ENCODE results near the gene SNX21.

SNX21 gene

DNA sequence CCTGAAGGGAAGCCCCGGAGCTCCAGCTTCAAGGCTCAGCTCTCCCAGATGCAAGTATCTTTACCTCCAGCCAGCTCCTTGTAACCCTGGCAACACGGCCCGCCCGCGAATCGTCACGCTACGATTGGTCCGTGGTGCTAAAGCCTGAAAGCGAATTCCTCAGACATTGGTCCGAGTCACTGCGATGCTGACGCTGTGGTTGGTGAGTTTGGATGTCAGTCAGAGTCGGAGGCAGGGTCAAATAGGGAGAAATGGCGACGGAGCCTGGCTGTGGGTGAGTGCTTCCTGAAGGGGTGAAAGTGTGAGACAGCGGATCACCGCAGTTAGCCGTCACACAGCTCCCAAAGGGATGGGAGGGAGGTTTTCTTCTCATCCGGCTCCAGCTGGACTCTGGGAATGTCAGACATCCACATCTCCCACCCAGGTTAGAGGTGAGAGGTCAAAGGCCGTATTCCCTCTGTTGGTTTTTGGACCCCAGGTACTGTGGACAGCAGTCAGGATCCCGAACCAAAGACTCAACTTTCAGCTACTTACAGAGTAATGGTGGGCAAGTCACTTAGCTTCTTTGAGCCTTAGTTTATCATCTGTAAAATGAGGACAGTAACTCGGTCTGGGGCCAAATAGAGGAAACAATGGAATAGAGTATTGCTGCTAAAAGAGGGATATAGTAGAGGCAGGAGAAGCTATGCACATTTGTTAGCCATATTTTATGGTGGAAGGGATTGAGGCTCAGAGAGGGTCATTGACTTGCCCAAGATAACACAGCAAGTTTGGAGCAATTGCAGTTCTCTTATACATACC lies 47.6 kb downstream of the SNX21 start, which contains the start of gene ZSWIM1:
TSS of gene ZSWIM1 (plus strand) at position 240 of the 801 bp plus-strand sequence. CDS start 1,366 bp downstream, outside the sequence.
- peak; percentile 98 for DNase-seq (ENCODE audit: low read depth in 2 of 2)

DNA sequence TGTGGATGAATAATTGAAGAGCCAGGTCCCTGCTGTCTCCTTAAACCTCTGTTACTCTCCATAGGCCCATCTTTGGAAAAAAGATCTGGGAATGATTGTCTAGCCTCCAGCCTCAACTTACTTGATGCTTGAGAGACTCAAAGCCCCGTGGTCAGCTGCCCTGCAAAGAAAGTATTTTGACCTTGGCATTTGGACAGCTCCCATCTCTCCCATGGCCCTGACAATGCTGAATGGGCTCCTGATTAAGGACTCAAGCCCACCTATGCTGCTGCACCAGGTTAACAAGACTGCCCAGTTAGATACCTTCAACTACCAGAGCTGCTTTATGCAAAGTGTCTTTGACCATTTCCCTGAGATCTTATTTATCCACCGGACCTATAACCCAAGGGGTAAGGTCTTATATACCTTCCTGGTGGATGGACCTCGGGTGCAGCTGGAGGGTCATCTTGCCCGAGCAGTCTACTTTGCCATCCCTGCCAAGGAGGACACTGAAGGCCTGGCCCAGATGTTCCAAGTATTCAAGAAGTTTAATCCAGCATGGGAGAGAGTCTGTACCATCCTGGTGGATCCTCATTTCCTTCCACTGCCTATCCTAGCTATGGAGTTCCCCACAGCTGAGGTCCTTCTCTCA lies 49.0 kb downstream of the SNX21 start:
- no peak for DNase-seq (ENCODE audit: low read depth in 2 of 2)

GRCh38 chr20:45883100-45883469 lies 49.5 kb downstream of the SNX21 start:
- DNase-seq (ENCODE audit: low read depth in 2 of 2) = no peak

GRCh38 chr20:45886590-45887345 lies 53.2 kb downstream of the SNX21 start:
- no peak for DNase-seq (ENCODE audit: low read depth in 2 of 2)

- DNase-seq (ENCODE audit: low read depth in 2 of 2) = no peak
These were observed 53.7 kb downstream of the SNX21 start, which contains the start of gene SPATA25 for GRCh38 chr20:45887346-45887715. Gene SPATA25, minus strand, starts transcription at chr20:45887622. Its CDS starts 32 bp downstream, at chr20:45887590.

- DNase-seq (ENCODE audit: low read depth in 2 of 2) = no peak
These were observed 55.1 kb downstream of the SNX21 start for GRCh38 chr20:45888681-45889080.

- DNase-seq (ENCODE audit: low read depth in 2 of 2) = peak; percentile 34 to 35
These were observed 56.7 kb downstream of the SNX21 start for GRCh38 chr20:45890077-45890984.

- peak; percentile 79 to 85 for DNase-seq (ENCODE audit: low read depth in 2 of 2)
These were observed 57.7 kb downstream of the SNX21 start, which contains the start of the genes CTSA and NEURL2 for GRCh38 chr20:45890985-45891983. Gene CTSA, plus strand, starts transcription at chr20:45891335. Its CDS starts 234 bp downstream, at chr20:45891569. Gene NEURL2, minus strand, starts transcription at chr20:45891208. Its CDS starts 217 bp downstream, at chr20:45890991.

GRCh38 chr20:45892049-45892825 lies 58.6 kb downstream of the SNX21 start:
- no peak for DNase-seq (ENCODE audit: low read depth in 2 of 2)

All from stimulated activated CD4-positive, alpha-beta T cell treated with anti-CD3 and anti-CD28 coated beads, Interleukin-4, amount 100 ng/mL, for 48 hours (primary cell).